Neutrophil (primary cell): Measurements from ENCODE around the gene FGD2.

Source experiments
- H3K27ac ChIP-seq: fragments of 200-600 bp; sonication (generic); 2 replicates; pipeline ENCODE4 v1.5.1; 2016; ENCODE audit warnings: mild to moderate bottlenecking, moderate library complexity
- H3K27me3 ChIP-seq: fragments of 200-600 bp; sonication (generic); 2 replicates; pipeline ENCODE4 v1.6.0; 2016; ENCODE audit warnings: mild to moderate bottlenecking
- H3K36me3 ChIP-seq: fragments of 200-600 bp; sonication (generic); 2 replicates; pipeline ENCODE4 v1.5.1; 2017
- H3K4me1 ChIP-seq, 2 experiments: fragments of 200-600 bp in 1 of 2; sonication (generic) in 1 of 2; 1 replicate in 1 of 2; 2 replicates in 1 of 2; pipeline versions ENCODE4 v1.5.1 to v1.6.1; 2013 to 2016; ENCODE audit warnings: low read depth in 1 of 2, low read length in 1 of 2, mild to moderate bottlenecking in 1 of 2, moderate library complexity in 1 of 2; ENCODE audit not compliant: control insufficient read depth in 1 of 2, insufficient read depth in 1 of 2
- H3K4me3 ChIP-seq, 2 experiments: fragments of 200-600 bp in 1 of 2; sonication (generic) in 1 of 2; 1 replicate in 1 of 2; 2 replicates in 1 of 2; pipeline ENCODE4 v1.5.1; 2013 to 2016; ENCODE audit warnings: low read depth in 1 of 2, low read length in 1 of 2, mild to moderate bottlenecking in 1 of 2, moderate library complexity in 1 of 2
- H3K9me3 ChIP-seq: fragments of 200-600 bp; sonication (generic); 2 replicates; pipeline ENCODE4 v1.5.1; 2016
- CTCF ChIP-seq: fragments of 200-600 bp; sonication (generic); IDR thresholded peaks from 2 replicates; pipeline ENCODE4 v1.5.1; 2016; ENCODE audit warnings: antibody characterized with exemption

The FGD2 gene

GRCh38 chr6:37060195-37060559 lies 54.7 kb downstream of the FGD2 start:
- H3K9me3 ChIP-seq, result no peaks in the 10 kb centered on the region
- H3K4me3 ChIP-seq, result no peak overlapping the region
- peaks cover 21 to 24% of the 10 kb centered on the region in 2 experiments for H3K4me1 ChIP-seq
- H3K27ac ChIP-seq, result no peak overlapping the region
- no peaks in the 10 kb centered on the region for H3K36me3 ChIP-seq
- no peaks in the 10 kb centered on the region for H3K27me3 ChIP-seq
- no peak for TF ChIP-seq CTCF

GRCh38 chr6:37061157-37061804 lies 55.8 kb downstream of the FGD2 start:
- H3K27ac ChIP-seq, result no peak overlapping the region
- no peak overlapping the region for H3K4me3 ChIP-seq
- no peaks in the 10 kb centered on the region for H3K27me3 ChIP-seq
- TF ChIP-seq CTCF, result no peak
- no peaks in the 10 kb centered on the region for H3K9me3 ChIP-seq
- H3K4me1 ChIP-seq, result peaks cover 13% of the 10 kb centered on the region in 2 experiments
- H3K36me3 ChIP-seq, result no peaks in the 10 kb centered on the region

- Histone ChIP-seq H3K27me3 (no peaks in the 10 kb centered on the region), H3K9me3 (no peaks in the 10 kb centered on the region), H3K27ac (no peak overlapping the region), H3K4me1 (peaks cover 1 to 8% of the 10 kb centered on the region in 2 experiments), H3K4me3 (no peak overlapping the region), H3K36me3 (no peaks in the 10 kb centered on the region)
- TF ChIP-seq CTCF, result no peak
Observed at GRCh38 chr6:37062424-37062823, 57.0 kb downstream of the FGD2 start.

GRCh38 chr6:37068356-37069270 lies 63.2 kb downstream of the FGD2 start:
- H3K27ac ChIP-seq, result no peak overlapping the region
- no peaks in the 10 kb centered on the region for H3K36me3 ChIP-seq
- H3K9me3 ChIP-seq, result no peaks in the 10 kb centered on the region
- H3K27me3 ChIP-seq, result no peaks in the 10 kb centered on the region
- H3K4me1 ChIP-seq, result peaks cover 9 to 18% of the 10 kb centered on the region in 2 experiments
- TF ChIP-seq CTCF, result no peak
- H3K4me3 ChIP-seq, result no peak overlapping the region

GRCh38 chr6:37069639-37070038 lies 64.2 kb downstream of the FGD2 start:
- no peak overlapping the region for H3K27ac ChIP-seq
- TF ChIP-seq CTCF, result no peak

More at GRCh38 chr6:37069639-37070038, 64.2 kb downstream of the FGD2 start:
- no peaks in the 10 kb centered on the region for H3K27me3 ChIP-seq
- H3K9me3 ChIP-seq, result no peaks in the 10 kb centered on the region
- peaks cover 9 to 18% of the 10 kb centered on the region in 2 experiments for H3K4me1 ChIP-seq
- no peaks in the 10 kb centered on the region for H3K36me3 ChIP-seq
- no peak overlapping the region for H3K4me3 ChIP-seq
